GM21825 (cell line): ENCODE measurements around the gene ACTR3.
"Not testable (repeated sequence)": the region's sequence is repeated elsewhere in the genome, so short reads cannot be mapped to it uniquely, and the experiment has no call there.

Source experiments
- ATAC-seq: cut with Tn5 transposase; IDR thresholded peaks from one replicate; pipeline ENCODE4 v1.9.1; 2021; ENCODE audit warnings: mild to moderate bottlenecking, moderate library complexity; ENCODE audit not compliant: unreplicated experiment

ACTR3 gene

GRCh38 chr2:113889471-113890252 is at the start of gene ACTR3:
TSS of gene ACTR3 (plus strand) at chr2:113890089. CDS start at chr2:113890280, 191 bp downstream.
- peak; percentile 58 for ATAC-seq

GRCh38 chr2:113840518-113840917 is 49.4 kb upstream of the ACTR3 start:
- no peak for ATAC-seq

- ATAC-seq: no peak
These were observed 46.8 kb upstream of the ACTR3 start for GRCh38 chr2:113842919-113843736.

GRCh38 chr2:113843737-113844050 is 46.2 kb upstream of the ACTR3 start:
- ATAC-seq: not testable (repeated sequence)

GRCh38 chr2:113845261-113845660 is 44.6 kb upstream of the ACTR3 start:
- ATAC-seq: no peak

- not testable (repeated sequence) for ATAC-seq
These were observed 44.1 kb upstream of the ACTR3 start for GRCh38 chr2:113845796-113846195.

GRCh38 chr2:113846429-113846828 is 43.5 kb upstream of the ACTR3 start:
- no peak for ATAC-seq

- ATAC-seq: peak; percentile 71
These were observed 42.7 kb upstream of the ACTR3 start for GRCh38 chr2:113847144-113847543.

GRCh38 chr2:113848758-113849415 is 41.0 kb upstream of the ACTR3 start:
- no peak for ATAC-seq

- no peak for ATAC-seq
These were observed 39.2 kb upstream of the ACTR3 start for GRCh38 chr2:113850687-113851086.

- no peak for ATAC-seq
These were observed 38.2 kb upstream of the ACTR3 start for GRCh38 chr2:113851640-113852039.

- no peak for ATAC-seq
These were observed 35.7 kb upstream of the ACTR3 start for GRCh38 chr2:113854208-113854607.

GRCh38 chr2:113854970-113855740 is 34.7 kb upstream of the ACTR3 start:
- no peak for ATAC-seq

- ATAC-seq: no peak
These were observed 32.4 kb upstream of the ACTR3 start for GRCh38 chr2:113857464-113857863.

- no peak for ATAC-seq
These were observed 31.1 kb upstream of the ACTR3 start for GRCh38 chr2:113858764-113859163.

- no peak for ATAC-seq
These were observed 28.1 kb upstream of the ACTR3 start for GRCh38 chr2:113861740-113862139.

GRCh38 chr2:113863144-113863543 is 26.7 kb upstream of the ACTR3 start:
- ATAC-seq: no peak

GRCh38 chr2:113867571-113867970 is 22.3 kb upstream of the ACTR3 start:
- ATAC-seq: no peak

- no peak for ATAC-seq
These were observed 20.6 kb upstream of the ACTR3 start for GRCh38 chr2:113869253-113869652.

- no peak for ATAC-seq
These were observed 17.7 kb upstream of the ACTR3 start for GRCh38 chr2:113872201-113872600.

GRCh38 chr2:113873867-113874266 is 16.0 kb upstream of the ACTR3 start:
- no peak for ATAC-seq
